SIG-M5 treated with dmso at 0.1 percent for 504 hours (cell line): ENCODE measurements around the gene MYT1.
A peak's percentile ranks its signal among the peaks of the same experiment; 100 is the strongest.

ENCODE experiments used
- DNase-seq: peaks from one replicate; lab custom pipeline; 2025; ENCODE audit not compliant: unreplicated experiment; lab: John Stamatoyannopoulos, UW

Gene MYT1

GRCh38 chr20:64188682-64189529 is 24.7 kb downstream of the MYT1 start:
- peak; percentile 47 for DNase-seq

DNA sequence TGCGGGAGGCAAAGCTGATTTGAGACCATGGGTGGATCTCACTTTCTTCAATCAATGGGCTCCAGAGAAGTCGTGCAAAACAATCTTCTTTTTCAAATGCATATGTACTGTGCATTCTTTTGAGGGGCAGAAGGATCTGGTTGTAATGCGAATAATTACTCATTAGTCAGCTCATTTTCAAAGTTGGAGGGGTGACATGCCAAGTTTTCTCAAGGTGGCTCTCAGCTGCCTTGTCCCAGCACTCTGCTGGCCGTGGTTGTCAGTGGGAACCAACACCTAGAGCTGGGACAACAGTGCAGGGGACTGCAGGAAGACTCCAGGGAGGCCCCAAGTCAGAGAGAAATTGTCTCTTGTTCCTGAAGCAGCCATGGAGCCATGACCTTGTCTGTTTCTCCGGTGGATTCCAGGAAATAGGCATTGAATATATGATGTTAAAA is 25.3 kb downstream of the MYT1 start:
- no peak for DNase-seq

DNA sequence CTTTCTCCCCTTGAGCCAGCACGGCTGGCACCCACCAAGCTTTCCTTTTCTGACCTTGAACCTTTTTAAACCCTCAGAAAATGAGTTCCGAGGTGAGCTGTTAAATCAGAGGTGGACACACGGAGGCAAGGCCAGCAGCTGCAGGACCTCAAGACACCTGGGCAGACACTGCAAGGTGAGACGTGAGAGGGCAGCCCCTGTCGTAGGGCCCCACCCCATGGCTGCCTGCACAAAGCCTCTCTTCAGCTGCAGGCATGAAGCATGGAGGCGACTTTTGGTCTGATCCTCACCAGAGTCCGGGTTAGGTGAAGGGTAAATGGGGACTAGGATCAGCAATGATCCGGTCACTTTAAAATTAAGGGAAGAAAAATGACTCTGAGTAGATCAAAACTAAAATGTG is 25.7 kb downstream of the MYT1 start:
- no peak for DNase-seq

DNA sequence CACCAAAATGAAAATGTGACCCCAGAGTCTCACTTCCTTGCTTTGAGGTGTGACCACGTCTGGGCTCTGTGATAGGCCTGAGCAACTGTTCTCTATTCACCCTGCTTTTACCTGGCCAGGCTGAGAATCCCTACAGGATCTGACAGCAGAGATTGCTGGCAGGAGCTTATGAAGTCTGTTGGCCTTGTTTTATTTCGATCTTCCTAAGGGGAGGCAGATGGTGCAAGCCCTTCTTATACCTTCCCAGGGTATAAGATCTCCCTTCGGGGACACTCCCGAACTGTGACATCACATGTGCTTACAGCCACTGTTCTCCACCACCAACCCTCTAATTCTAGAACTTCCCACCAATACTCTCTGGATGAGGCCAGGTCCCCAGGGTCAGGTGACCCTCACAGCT is 26.8 kb downstream of the MYT1 start:
- DNase-seq, result no peak

GRCh38 chr20:64192406-64192805 is 28.2 kb downstream of the MYT1 start:
- no peak for DNase-seq

GRCh38 chr20:64193058-64193457 is 28.8 kb downstream of the MYT1 start:
- no peak for DNase-seq

- no peak for DNase-seq
These were observed 30.0 kb downstream of the MYT1 start for GRCh38 chr20:64194269-64194668.

DNA sequence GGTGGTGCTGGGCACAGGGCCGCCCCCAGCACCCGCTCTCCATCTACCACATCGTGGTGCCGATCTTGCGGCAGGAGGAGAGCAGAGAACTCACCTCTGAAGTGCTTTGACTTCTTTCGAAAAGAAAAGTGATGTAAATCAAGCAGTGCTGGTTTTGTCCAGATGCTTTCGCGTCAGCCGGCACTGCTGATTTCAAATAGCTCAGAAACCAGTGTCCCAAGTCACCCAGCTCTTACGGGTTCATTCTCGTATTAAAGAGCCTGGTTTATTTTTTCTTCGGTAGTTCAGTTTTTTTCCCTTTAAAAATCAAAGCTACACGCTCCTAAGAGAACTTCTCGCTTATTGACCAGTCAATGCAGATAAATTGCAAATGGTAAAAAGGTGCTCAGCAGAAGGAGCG is 32.1 kb downstream of the MYT1 start:
- DNase-seq, result no peak

DNA sequence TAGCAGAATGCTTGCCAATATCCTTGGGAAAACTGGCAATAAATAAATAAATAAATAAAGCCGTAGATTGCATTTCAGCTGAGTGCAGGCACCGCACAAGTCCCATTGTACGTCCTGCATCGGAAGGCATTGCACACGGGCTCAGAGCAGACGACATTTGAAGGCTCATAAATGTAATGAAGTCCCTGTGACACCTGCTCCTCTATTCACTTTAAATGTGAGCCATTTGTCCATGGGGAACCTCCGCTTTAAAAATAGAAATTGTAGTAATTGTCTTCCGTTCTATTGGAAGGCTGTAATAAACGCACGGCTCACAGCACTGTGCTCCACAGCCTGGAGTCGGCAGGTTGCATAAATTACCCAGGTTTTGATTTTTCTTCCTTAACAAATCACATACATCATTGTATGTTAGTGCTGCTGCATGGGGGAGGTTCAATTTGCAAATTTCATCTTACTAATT is 32.6 kb downstream of the MYT1 start:
- no peak for DNase-seq

- no peak for DNase-seq
These were observed 34.1 kb downstream of the MYT1 start for GRCh38 chr20:64198347-64198746.

DNA sequence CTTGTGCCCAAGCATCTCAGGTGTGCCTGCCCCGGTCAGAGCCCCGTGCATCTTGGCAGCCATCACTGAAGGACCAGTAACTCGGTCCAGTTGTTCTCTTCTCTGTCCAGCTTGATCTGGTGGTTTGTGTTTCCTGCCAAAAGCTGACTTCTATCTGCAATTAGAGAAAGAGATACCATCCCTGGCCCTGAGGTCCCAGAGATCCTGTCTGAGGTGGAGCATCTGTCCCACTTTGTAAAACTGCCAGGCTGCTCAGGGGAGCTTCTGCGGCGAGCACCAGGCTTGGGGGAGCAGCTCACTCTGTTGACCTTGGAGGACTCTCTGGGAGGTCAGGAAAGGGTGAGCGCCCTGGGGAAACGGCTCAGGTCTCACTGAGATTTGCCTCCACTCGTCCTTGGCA is 35.1 kb downstream of the MYT1 start:
- DNase-seq, result no peak

DNA sequence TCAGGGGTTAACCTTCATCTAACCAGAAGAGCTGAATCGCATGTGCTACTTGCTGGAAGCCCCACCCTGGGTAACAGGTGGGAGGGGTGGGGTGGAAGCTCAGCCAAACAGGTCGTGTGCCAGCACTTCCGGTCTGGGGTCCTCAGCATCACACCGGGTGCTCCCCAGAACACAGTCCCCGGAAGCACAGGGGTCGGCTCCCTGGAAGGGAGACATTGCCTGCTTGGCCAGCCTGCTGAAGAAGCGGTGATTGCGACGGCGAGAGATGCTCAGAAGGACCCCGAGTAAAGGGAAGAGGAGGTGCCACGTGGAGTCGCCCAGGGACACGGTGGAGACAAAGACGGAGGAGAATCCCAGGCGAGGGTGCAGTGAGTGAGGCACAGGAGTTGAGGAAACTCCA is 36.5 kb downstream of the MYT1 start:
- DNase-seq, result no peak

DNA sequence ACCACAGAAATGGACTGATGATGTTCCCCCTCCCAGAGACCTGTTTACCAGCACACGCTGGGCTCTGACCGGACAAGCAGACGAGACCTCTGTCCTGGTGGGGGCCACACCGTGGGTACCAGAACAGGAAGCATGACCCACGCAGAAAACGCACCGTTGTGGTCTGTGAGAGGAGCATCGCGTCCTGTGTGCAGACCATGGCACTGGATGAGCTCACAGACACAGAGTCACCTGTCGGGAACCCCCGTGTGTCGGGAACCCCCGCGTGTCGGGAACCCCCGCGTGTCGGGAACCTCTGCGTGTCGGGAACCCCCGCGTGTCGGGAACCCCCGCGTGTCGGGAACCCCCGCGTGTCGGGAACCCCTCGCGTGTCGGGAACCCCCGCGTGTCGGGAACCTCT is 37.4 kb downstream of the MYT1 start:
- no peak for DNase-seq

DNA sequence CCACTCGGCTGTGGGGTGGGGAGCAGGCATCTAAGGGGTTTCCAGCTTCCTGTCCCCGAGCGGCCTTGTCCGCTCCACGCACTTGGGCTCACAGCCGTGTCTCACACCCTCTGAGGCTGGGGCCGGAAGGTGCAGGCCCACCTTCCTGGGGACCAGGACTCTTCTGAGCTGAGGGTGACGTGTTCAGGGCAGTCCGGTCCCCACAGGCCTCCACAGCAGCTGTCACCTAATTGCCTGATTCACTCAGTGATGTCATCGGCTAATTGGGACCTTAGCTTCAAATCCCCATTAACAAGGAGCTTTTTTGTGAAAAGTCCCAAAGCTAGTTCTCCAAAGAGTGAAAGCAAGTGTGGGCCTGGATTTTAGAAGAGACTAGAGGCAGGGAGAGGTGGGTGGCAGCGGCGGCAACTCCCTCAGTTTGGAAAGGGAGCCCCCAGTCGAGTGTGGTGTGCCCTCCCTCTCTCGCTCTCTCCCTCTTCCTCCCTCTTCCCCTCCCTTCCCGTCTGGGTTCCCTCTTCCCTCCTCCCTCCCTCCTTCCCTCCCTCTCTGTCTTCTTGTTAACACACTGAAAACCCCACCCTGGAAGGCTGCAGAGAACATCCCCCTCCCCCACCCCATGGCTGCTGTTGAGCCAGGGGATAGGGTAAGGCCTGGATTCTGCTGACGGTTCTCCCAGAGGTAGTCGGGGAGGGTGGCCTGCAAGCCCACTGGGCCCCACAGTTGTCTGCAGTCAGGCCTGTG is 39.0 kb downstream of the MYT1 start:
- DNase-seq, result no peak

DNA sequence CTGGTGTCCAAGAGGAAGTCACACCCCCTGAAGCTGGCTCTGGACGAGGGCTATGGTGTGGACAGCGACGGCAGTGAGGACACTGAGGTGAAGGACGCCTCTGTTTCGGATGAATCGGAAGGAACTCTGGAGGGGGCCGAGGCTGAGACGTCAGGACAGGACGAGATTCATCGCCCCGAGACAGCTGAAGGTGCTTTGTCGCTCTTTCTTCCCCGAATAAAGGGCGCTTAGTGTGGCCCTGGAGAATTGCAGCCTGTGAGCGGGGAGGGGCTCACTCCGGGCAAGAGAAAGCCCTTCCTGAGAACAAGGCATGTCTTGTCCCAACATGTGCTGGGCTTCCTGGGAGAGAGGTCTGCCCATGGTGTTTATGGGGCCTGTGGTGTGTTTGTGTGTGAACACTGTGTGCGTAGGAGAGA is 41.4 kb downstream of the MYT1 start:
- DNase-seq, result no peak

DNA sequence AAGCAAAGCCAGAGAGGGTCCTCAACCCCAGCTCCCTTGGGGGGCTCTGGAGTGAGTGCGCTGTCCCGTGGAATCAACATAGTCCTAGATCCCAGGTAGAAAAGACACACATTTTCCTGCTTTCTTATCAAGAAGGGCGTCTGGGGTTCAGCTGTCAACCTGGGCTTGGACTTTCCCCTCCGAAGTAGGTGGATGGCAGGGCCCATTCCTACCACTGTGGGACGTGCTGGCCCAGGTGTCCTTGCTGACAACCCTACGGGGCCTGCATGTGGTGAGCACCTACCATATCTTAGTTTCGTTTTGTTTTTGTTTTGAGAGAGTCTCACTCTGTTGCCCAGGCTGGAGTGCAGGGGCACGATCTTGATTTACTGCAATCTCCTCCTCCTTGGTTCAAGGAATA is 42.4 kb downstream of the MYT1 start:
- DNase-seq, result no peak

GRCh38 chr20:64207641-64208590 is 43.7 kb downstream of the MYT1 start:
- no peak for DNase-seq

- no peak for DNase-seq
These were observed 44.9 kb downstream of the MYT1 start for GRCh38 chr20:64209148-64209547.

GRCh38 chr20:64210656-64211369 is 46.6 kb downstream of the MYT1 start:
- no peak for DNase-seq

- DNase-seq, result no peak
These were observed 47.8 kb downstream of the MYT1 start for GRCh38 chr20:64211874-64212658.
